ENCODE data around the gene DNA2.
A peak's percentile ranks its signal among the peaks of the same experiment; 100 is the strongest.
"Not testable (repeated sequence)": the region's sequence is repeated elsewhere in the genome, so short reads cannot be mapped to it uniquely, and the experiment has no call there.

DNA2 gene

GRCh38 chr10:68469838-68470237 is 1.9 kb downstream of the DNA2 start:
- Mint-ChIP-seq H3K27ac (no peak overlapping the region), H3K4me1 (peaks cover 27% of the 10 kb centered on the region), H3K4me3 (peak overlapping the region; percentile 95 to 96), H3K27me3 (no peaks in the 10 kb centered on the region), H3K9me3 (no peaks in the 10 kb centered on the region)
- no peak for ATAC-seq
- no peak for DNase-seq

DNA sequence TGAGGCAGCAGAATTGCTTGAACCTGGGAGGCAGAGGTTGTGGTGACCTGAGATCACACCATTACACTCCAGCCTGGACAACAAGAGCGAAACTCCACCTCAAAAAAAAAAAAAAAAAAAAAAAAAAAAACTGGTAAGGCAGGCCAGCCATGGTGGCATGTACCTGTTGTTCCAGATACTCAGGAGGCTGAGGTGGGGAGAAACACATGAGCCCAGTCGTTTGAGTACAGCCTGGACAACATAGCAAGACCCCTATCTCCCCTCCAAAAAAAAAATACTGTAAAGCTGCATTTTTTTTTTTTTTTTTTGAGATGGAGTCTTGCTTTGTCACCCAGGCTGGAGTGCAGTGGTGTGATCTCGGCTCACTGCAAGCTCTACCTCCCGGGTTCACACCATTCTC is 7.0 kb downstream of the DNA2 start:
- not testable (repeated sequence) for H3K27ac Mint-ChIP-seq, H3K9me3 Mint-ChIP-seq, DNase-seq, ATAC-seq, H3K27me3 Mint-ChIP-seq, H3K4me1 Mint-ChIP-seq, H3K4me3 Mint-ChIP-seq

- no peak for DNase-seq
- Mint-ChIP-seq H3K4me1 (no peaks in the 10 kb centered on the region), H3K9me3 (no peaks in the 10 kb centered on the region), H3K4me3 (no peak overlapping the region), H3K27ac (no peak overlapping the region), H3K27me3 (no peaks in the 10 kb centered on the region)
- no peak for ATAC-seq
Observed at GRCh38 chr10:68463365-68464093, 8.2 kb downstream of the DNA2 start.

GRCh38 chr10:68462536-68462935 is 9.2 kb downstream of the DNA2 start:
- Mint-ChIP-seq H3K4me3 (no peak overlapping the region), H3K4me1 (no peaks in the 10 kb centered on the region), H3K9me3 (no peaks in the 10 kb centered on the region), H3K27ac (no peak overlapping the region), H3K27me3 (no peaks in the 10 kb centered on the region)
- DNase-seq (no peak), ATAC-seq (no peak)

DNA sequence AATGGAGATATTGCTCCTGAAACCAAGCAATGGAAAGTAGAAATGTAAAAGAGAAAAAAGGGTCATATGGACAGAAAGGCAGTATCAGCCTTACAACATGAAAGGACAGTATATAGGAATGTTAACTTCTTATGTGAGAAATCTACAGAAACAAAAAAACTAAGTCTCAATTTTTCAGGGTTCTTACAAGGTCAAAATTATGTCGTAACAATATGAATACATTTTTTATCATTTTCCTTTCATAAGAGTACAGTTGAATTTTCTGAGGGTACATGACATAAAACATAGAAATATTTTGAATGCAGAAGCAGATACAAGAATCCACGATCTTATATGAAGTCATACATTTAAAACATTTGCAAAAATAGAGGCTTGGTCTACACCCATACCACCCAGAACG is 10.7 kb downstream of the DNA2 start:
- Mint-ChIP-seq H3K4me1 (no peaks in the 10 kb centered on the region), H3K9me3 (no peaks in the 10 kb centered on the region), H3K4me3 (no peak overlapping the region), H3K27ac (peak overlapping the region in 1 of 2 donors; percentile 27), H3K27me3 (no peaks in the 10 kb centered on the region)
- DNase-seq (no peak), ATAC-seq (no peak)

DNA sequence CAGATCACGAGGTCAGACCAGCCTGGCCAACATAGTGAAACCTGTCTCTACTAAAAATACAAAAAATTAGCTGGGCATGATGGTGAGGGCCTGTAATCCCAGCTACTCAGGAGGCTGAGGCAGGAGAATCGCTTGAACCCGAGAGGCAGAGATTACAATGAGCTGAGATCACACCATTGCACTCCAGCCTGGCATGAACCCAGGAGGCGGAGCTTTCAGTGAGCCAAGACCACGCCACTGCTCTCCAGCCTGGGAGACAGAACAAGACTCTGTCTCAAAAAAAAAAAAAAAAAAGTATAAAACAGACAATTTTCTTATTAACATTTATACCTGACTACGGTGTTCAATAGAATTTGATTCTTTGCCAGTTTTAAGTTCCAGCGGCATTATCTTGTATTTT is 22.1 kb downstream of the DNA2 start:
- not testable (repeated sequence) for H3K9me3 Mint-ChIP-seq, DNase-seq, H3K4me3 Mint-ChIP-seq, H3K27me3 Mint-ChIP-seq, H3K27ac Mint-ChIP-seq, ATAC-seq, H3K4me1 Mint-ChIP-seq

- H3K4me3 Mint-ChIP-seq: no peak overlapping the region
- H3K4me1 Mint-ChIP-seq: no peaks in the 10 kb centered on the region
- H3K27me3 Mint-ChIP-seq: no peaks in the 10 kb centered on the region
- no peak for ATAC-seq
- no peak for DNase-seq
- no peaks in the 10 kb centered on the region for H3K9me3 Mint-ChIP-seq
- H3K27ac Mint-ChIP-seq: no peak overlapping the region
Observed at GRCh38 chr10:68446179-68446578, 25.6 kb downstream of the DNA2 start.

DNA sequence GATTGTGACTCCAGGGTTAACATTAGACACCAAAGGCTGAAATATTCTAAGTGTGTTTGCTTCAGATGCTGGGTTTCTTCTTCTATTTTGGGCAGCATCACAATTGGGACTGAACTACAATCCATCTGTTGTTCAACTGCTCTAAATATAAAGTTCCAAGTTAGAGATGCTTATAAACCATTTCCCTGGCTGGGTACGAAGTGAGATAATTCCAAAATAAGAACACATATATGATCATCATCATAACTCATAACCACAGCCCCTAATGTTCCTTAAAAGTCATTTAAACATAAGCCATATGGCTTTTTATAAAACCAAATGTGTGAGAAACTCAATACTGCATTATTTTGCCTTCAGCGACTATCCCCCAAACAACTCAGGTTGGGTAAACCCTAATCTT is 28.8 kb downstream of the DNA2 start:
- H3K27me3 Mint-ChIP-seq: no peaks in the 10 kb centered on the region
- no peaks in the 10 kb centered on the region for H3K9me3 Mint-ChIP-seq
- H3K4me1 Mint-ChIP-seq: no peaks in the 10 kb centered on the region

DNA sequence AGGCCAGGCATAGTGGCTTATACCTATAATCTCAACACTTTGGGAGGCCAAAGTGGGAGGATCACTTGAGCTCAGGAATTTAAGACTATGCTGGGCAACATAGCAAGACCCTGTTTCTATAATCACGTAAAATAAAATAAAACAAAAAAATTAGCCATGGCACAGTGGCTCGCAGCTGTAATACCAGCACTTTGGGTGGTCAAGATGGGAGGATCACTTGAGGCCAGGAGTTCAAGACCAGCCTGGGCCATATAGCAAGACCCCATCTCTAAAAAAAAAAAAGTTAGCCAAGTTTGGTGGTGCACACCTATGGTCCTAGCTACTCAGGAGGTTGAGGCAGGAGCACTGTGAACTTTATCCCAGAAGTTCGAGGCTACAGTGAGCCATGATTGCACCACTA is 30.9 kb downstream of the DNA2 start:
- ATAC-seq: no peak
- H3K27ac Mint-ChIP-seq: no peak overlapping the region
- no peak overlapping the region for H3K4me3 Mint-ChIP-seq
- no peaks in the 10 kb centered on the region for H3K27me3 Mint-ChIP-seq
- H3K9me3 Mint-ChIP-seq: no peaks in the 10 kb centered on the region
- no peaks in the 10 kb centered on the region for H3K4me1 Mint-ChIP-seq
- DNase-seq: no peak

More for the DNA sequence above, 28.8 kb downstream of the DNA2 start:
- Mint-ChIP-seq H3K4me3 (no peak overlapping the region), H3K27ac (no peak overlapping the region)
- DNase-seq (no peak), ATAC-seq (no peak)

- no peaks in the 10 kb centered on the region for H3K9me3 Mint-ChIP-seq
- DNase-seq (no peak), ATAC-seq (no peak)
- no peak overlapping the region for H3K27ac Mint-ChIP-seq
- no peak overlapping the region for H3K4me3 Mint-ChIP-seq
- H3K27me3 Mint-ChIP-seq: no peaks in the 10 kb centered on the region
- no peaks in the 10 kb centered on the region for H3K4me1 Mint-ChIP-seq
Observed at GRCh38 chr10:68435803-68436202, 36.0 kb downstream of the DNA2 start.

DNA sequence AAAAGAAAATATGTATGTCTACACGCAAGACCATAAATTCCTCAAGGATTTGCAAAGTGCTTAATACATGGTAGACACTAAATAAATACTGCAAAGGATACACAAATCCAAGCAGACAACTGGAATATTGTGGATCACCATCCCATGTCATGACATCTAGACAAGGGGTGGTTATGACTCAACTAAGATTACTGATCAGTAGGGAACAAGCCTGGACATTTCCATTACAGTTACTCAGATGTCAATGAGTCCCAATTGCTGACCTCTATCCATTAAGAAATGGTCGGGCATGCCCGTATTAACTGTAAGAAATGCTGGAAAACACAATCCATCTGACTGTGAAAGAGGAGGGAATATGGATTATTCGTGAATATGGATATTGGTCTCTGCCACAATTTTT is 37.1 kb downstream of the DNA2 start:
- no peak for DNase-seq
- Mint-ChIP-seq H3K27ac (no peak overlapping the region), H3K9me3 (no peaks in the 10 kb centered on the region), H3K4me1 (no peaks in the 10 kb centered on the region), H3K27me3 (no peaks in the 10 kb centered on the region), H3K4me3 (no peak overlapping the region)
- no peak for ATAC-seq

- no peaks in the 10 kb centered on the region for H3K9me3 Mint-ChIP-seq
- DNase-seq (no peak), ATAC-seq (no peak)
- no peak overlapping the region for H3K27ac Mint-ChIP-seq
- H3K4me1 Mint-ChIP-seq: peaks cover 13% of the 10 kb centered on the region
- H3K4me3 Mint-ChIP-seq: no peak overlapping the region
- H3K27me3 Mint-ChIP-seq: no peaks in the 10 kb centered on the region
Observed at GRCh38 chr10:68428396-68429104, 43.2 kb downstream of the DNA2 start.

DNA sequence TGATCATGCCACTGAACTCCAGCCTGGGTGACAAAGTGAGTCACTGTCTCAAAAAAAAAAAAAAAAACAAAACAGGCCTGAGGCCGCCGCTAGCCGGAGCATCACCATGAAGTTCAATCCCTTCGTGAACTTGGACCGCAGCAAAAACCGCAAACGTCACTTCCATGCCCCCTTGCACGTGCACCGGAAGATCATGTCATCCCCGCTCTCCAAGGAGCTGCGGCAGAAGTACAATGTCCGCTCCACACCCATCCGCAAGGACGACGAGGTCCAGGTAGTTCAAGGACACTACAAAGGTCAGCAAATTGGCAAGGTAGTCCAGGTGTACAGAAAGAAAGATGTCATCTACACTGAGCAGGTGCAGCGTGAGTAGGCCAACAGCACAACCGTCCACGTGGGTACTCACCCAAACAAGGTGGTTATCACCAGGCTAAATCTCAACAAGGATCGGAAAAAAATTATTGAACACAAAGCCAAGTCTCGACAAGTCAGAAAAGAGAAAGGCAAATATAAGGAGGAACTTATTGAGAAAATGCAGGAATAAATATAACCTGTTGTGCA is 47.2 kb downstream of the DNA2 start:
- DNase-seq: no peak
- Mint-ChIP-seq H3K9me3 (no peaks in the 10 kb centered on the region), H3K4me1 (peaks cover 19% of the 10 kb centered on the region), H3K4me3 (no peak overlapping the region), H3K27ac (no peak overlapping the region), H3K27me3 (no peaks in the 10 kb centered on the region)
- ATAC-seq: no peak

DNA sequence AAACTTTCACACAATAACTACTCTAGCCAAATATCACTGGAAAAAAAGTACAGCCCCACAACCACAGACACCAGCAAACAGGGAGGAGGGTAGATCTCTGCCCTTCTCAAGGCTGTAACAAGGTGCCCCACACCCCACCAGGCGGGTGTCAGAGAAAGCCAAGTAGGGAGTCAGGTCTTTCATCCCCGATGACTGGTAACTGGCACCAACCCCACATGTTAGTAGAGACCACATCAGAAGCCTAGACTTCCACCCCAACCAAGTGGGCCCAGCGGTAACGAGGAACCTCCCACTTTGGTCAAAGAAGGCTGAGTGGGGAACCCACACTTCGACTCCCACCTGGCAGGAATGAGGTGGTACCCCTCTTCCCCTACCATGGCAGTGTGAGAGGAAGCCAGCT is 48.3 kb downstream of the DNA2 start:
- H3K4me3 Mint-ChIP-seq: peak overlapping the region; percentile 21 to 59
- DNase-seq (peak; percentile 30 to 47), ATAC-seq (peak; percentile 98)
- no peaks in the 10 kb centered on the region for H3K9me3 Mint-ChIP-seq
- peaks cover 19% of the 10 kb centered on the region for H3K4me1 Mint-ChIP-seq
- peak overlapping the region in 1 of 2 donors; percentile 12 for H3K27ac Mint-ChIP-seq
- H3K27me3 Mint-ChIP-seq: no peaks in the 10 kb centered on the region

GRCh38 chr10:68419376-68419775 is 52.4 kb downstream of the DNA2 start:
- no peak overlapping the region for H3K27ac Mint-ChIP-seq
- H3K4me1 Mint-ChIP-seq: peaks cover 14% of the 10 kb centered on the region
- no peak overlapping the region for H3K4me3 Mint-ChIP-seq
- H3K27me3 Mint-ChIP-seq: no peaks in the 10 kb centered on the region
- no peaks in the 10 kb centered on the region for H3K9me3 Mint-ChIP-seq
- ATAC-seq (no peak), DNase-seq (no peak)

GRCh38 chr10:68408898-68409518 is 62.8 kb downstream of the DNA2 start:
- H3K4me3 Mint-ChIP-seq: no peak overlapping the region
- H3K27me3 Mint-ChIP-seq: no peaks in the 10 kb centered on the region
- peaks cover 23% of the 10 kb centered on the region for H3K4me1 Mint-ChIP-seq
- DNase-seq: no peak
- no peak for ATAC-seq
- H3K27ac Mint-ChIP-seq: peak overlapping the region in 1 of 2 donors; percentile 60
- H3K9me3 Mint-ChIP-seq: no peaks in the 10 kb centered on the region
